Measurements from ENCODE around the gene ENOPH1. TPM values are rescaled to one million over a fixed set of nuclear protein-coding genes. Genes with fewer than 3 reads are reported as not detected.
A peak's percentile ranks its signal among the peaks of the same experiment; 100 is the strongest.
"Not testable (repeated sequence)": the region's sequence is repeated elsewhere in the genome, so short reads cannot be mapped to it uniquely, and the experiment has no call there.

The ENOPH1 gene
- total and polyA plus RNA-seq, 3 experiments from 2014 or later, result 42.4 to 60.7 (median 58.3) TPM

- CTCF ChIA-PET; H3K27ac Mint-ChIP-seq; H3K4me1 ChIP-seq (ENCODE audit: insufficient read depth, low read length); H3K4me3 Mint-ChIP-seq; H3K36me3 ChIP-seq (ENCODE audit: insufficient read depth, low read length); DNase-seq; H3K36me3 Mint-ChIP-seq; POLR2A ChIA-PET; H3K4me3 ChIP-seq (ENCODE audit: low read length); H3K9me3 Mint-ChIP-seq; H3K27me3 ChIP-seq (ENCODE audit: insufficient read depth, low read length, poor library complexity, severe bottlenecking); H3K9me3 ChIP-seq (ENCODE audit: low read length); H3K4me1 Mint-ChIP-seq; H3K27ac ChIP-seq (ENCODE audit: low read depth, low read length): not testable (repeated sequence)
- H3K27me3 Mint-ChIP-seq, result peaks cover 5 to 12% of the 10 kb centered on the region in 2 donors
Observed at GRCh38 chr4:82390061-82390460, 40.3 kb upstream of the ENOPH1 start.

- H3K4me1 ChIP-seq (ENCODE audit: insufficient read depth, low read length), result no peaks in the 10 kb centered on the region
- H3K27ac ChIP-seq (ENCODE audit: low read depth, low read length), result no peak overlapping the region
- Mint-ChIP-seq H3K9me3 (no peaks in the 10 kb centered on the region), H3K4me1 (no peaks in the 10 kb centered on the region), H3K4me3 (no peak overlapping the region), H3K27me3 (peaks cover 3 to 8% of the 10 kb centered on the region in 2 donors), H3K27ac (no peak overlapping the region), H3K36me3 (peaks cover 0 to 4% (median 0%) of the 10 kb centered on the region in 3 donors)
- H3K4me3 ChIP-seq (ENCODE audit: low read length), result no peak overlapping the region
- CTCF ChIA-PET, result interaction anchor here (0.8 to 1.1 kb wide), 2 partner anchors 34 to 104 kb away, joined by 3 read pairs; no protein-coding TSS in a partner anchor
- no peaks in the 10 kb centered on the region for H3K27me3 ChIP-seq (ENCODE audit: insufficient read depth, low read length, poor library complexity, severe bottlenecking)
- H3K9me3 ChIP-seq (ENCODE audit: low read length), result no peaks in the 10 kb centered on the region
- DNase-seq, result no peak
- POLR2A ChIA-PET, result no interaction called here
- H3K36me3 ChIP-seq (ENCODE audit: insufficient read depth, low read length), result no peaks in the 10 kb centered on the region
Observed at GRCh38 chr4:82394896-82395295, 35.5 kb upstream of the ENOPH1 start.

- no peak for DNase-seq
- H3K4me3 ChIP-seq (ENCODE audit: low read length), result no peak overlapping the region
- Mint-ChIP-seq H3K27me3 (peaks cover 1 to 23% of the 10 kb centered on the region in 2 donors), H3K9me3 (no peaks in the 10 kb centered on the region), H3K36me3 (peaks cover 0 to 4% (median 1%) of the 10 kb centered on the region in 3 donors), H3K4me1 (no peaks in the 10 kb centered on the region), H3K27ac (no peak overlapping the region), H3K4me3 (no peak overlapping the region)
- CTCF ChIA-PET, result interaction anchor here (1.4 kb wide), 2 partner anchors 10 to 14 kb away, joined by 4 read pairs; no protein-coding TSS in a partner anchor
- no peaks in the 10 kb centered on the region for H3K4me1 ChIP-seq (ENCODE audit: insufficient read depth, low read length)
- no peaks in the 10 kb centered on the region for H3K9me3 ChIP-seq (ENCODE audit: low read length)
- H3K27ac ChIP-seq (ENCODE audit: low read depth, low read length), result no peak overlapping the region
- POLR2A ChIA-PET, result interaction anchor here (0.6 kb wide), 1 partner anchor 1970 kb away, joined by 5 read pairs; no protein-coding TSS in a partner anchor
- H3K27me3 ChIP-seq (ENCODE audit: insufficient read depth, low read length, poor library complexity, severe bottlenecking), result no peaks in the 10 kb centered on the region
- no peaks in the 10 kb centered on the region for H3K36me3 ChIP-seq (ENCODE audit: insufficient read depth, low read length)
Observed at GRCh38 chr4:82397527-82397926, 32.9 kb upstream of the ENOPH1 start.

- peaks cover 0 to 4% (median 1%) of the 10 kb centered on the region in 3 donors for H3K36me3 Mint-ChIP-seq
- POLR2A ChIA-PET, result no interaction called here
- no peak for DNase-seq
Observed at GRCh38 chr4:82398263-82398662, 32.1 kb upstream of the ENOPH1 start.

GRCh38 chr4:82401600-82401999 is 28.8 kb upstream of the ENOPH1 start:
- H3K9me3 ChIP-seq (ENCODE audit: low read length), result no peaks in the 10 kb centered on the region
- ChIA-PET POLR2A (no interaction called here), CTCF (no interaction called here)
- peaks cover 4% of the 10 kb centered on the region for H3K27me3 ChIP-seq (ENCODE audit: insufficient read depth, low read length, poor library complexity, severe bottlenecking)
- DNase-seq, result no peak
- H3K4me1 ChIP-seq (ENCODE audit: insufficient read depth, low read length), result no peaks in the 10 kb centered on the region
- Mint-ChIP-seq H3K27ac (no peak overlapping the region), H3K27me3 (peaks cover 3 to 33% of the 10 kb centered on the region in 2 donors), H3K9me3 (no peaks in the 10 kb centered on the region), H3K4me1 (peaks cover 0 to 3% (median 0%) of the 10 kb centered on the region in 3 donors), H3K4me3 (no peak overlapping the region), H3K36me3 (peaks cover 0 to 4% (median 1%) of the 10 kb centered on the region in 3 donors)
- no peak overlapping the region for H3K4me3 ChIP-seq (ENCODE audit: low read length)
- no peak overlapping the region for H3K27ac ChIP-seq (ENCODE audit: low read depth, low read length)
- H3K36me3 ChIP-seq (ENCODE audit: insufficient read depth, low read length), result no peaks in the 10 kb centered on the region

More at GRCh38 chr4:82398263-82398662, 32.1 kb upstream of the ENOPH1 start:
- H3K27me3 ChIP-seq (ENCODE audit: insufficient read depth, low read length, poor library complexity, severe bottlenecking), result peaks cover 3% of the 10 kb centered on the region
- H3K4me1 Mint-ChIP-seq, result peaks cover 0 to under 1% (median 0%) of the 10 kb centered on the region in 3 donors
- no peaks in the 10 kb centered on the region for H3K36me3 ChIP-seq (ENCODE audit: insufficient read depth, low read length)
- peaks cover 3 to 26% of the 10 kb centered on the region in 2 donors for H3K27me3 Mint-ChIP-seq
- H3K27ac ChIP-seq (ENCODE audit: low read depth, low read length), result no peak overlapping the region
- no peak overlapping the region for H3K27ac Mint-ChIP-seq
- no peaks in the 10 kb centered on the region for H3K9me3 ChIP-seq (ENCODE audit: low read length)
- no peaks in the 10 kb centered on the region for H3K9me3 Mint-ChIP-seq
- no peak overlapping the region for H3K4me3 ChIP-seq (ENCODE audit: low read length)
- H3K4me3 Mint-ChIP-seq, result no peak overlapping the region
- H3K4me1 ChIP-seq (ENCODE audit: insufficient read depth, low read length), result no peaks in the 10 kb centered on the region
- CTCF ChIA-PET, result interaction anchor here (0.7 to 1.4 kb wide), 3 partner anchors 9 to 15 kb away, joined by 3 to 4 read pairs (median 4); no protein-coding TSS in a partner anchor

- Mint-ChIP-seq H3K4me1 (peaks cover 0 to 3% (median 0%) of the 10 kb centered on the region in 3 donors), H3K9me3 (no peaks in the 10 kb centered on the region), H3K4me3 (no peak overlapping the region), H3K27ac (peak overlapping the region in 1 of 8 donors; percentile 21), H3K36me3 (peaks cover 0 to 4% (median 1%) of the 10 kb centered on the region in 3 donors), H3K27me3 (peaks cover 3 to 33% of the 10 kb centered on the region in 2 donors)
- CTCF ChIA-PET, result no interaction called here
- Histone ChIP-seq H3K27ac (ENCODE audit: low read depth, low read length) (no peak overlapping the region), H3K36me3 (ENCODE audit: insufficient read depth, low read length) (no peaks in the 10 kb centered on the region), H3K4me1 (ENCODE audit: insufficient read depth, low read length) (no peaks in the 10 kb centered on the region), H3K27me3 (ENCODE audit: insufficient read depth, low read length, poor library complexity, severe bottlenecking) (peaks cover 4% of the 10 kb centered on the region), H3K4me3 (ENCODE audit: low read length) (no peak overlapping the region), H3K9me3 (ENCODE audit: low read length) (no peaks in the 10 kb centered on the region)
- POLR2A ChIA-PET, result no interaction called here
- DNase-seq, result no peak
Observed at GRCh38 chr4:82402196-82402775, 28.1 kb upstream of the ENOPH1 start.

- Mint-ChIP-seq H3K27me3 (peaks cover 2 to 28% of the 10 kb centered on the region in 2 donors), H3K4me1 (peaks cover 0 to 3% (median 0%) of the 10 kb centered on the region in 3 donors), H3K9me3 (no peaks in the 10 kb centered on the region), H3K36me3 (peaks cover 0 to 1% (median 0%) of the 10 kb centered on the region in 3 donors), H3K27ac (no peak overlapping the region), H3K4me3 (no peak overlapping the region)
- no peak for DNase-seq
- POLR2A ChIA-PET, result no interaction called here
- H3K36me3 ChIP-seq (ENCODE audit: insufficient read depth, low read length), result no peaks in the 10 kb centered on the region
- H3K4me1 ChIP-seq (ENCODE audit: insufficient read depth, low read length), result no peaks in the 10 kb centered on the region
- CTCF ChIA-PET, result no interaction called here
- no peak overlapping the region for H3K4me3 ChIP-seq (ENCODE audit: low read length)
- H3K9me3 ChIP-seq (ENCODE audit: low read length), result no peaks in the 10 kb centered on the region
- H3K27ac ChIP-seq (ENCODE audit: low read depth, low read length), result no peak overlapping the region
- H3K27me3 ChIP-seq (ENCODE audit: insufficient read depth, low read length, poor library complexity, severe bottlenecking), result peaks cover 4% of the 10 kb centered on the region
Observed at GRCh38 chr4:82403725-82404124, 26.7 kb upstream of the ENOPH1 start.

- Mint-ChIP-seq H3K27me3 (peaks cover 10 to 33% of the 10 kb centered on the region in 2 donors), H3K4me1 (peaks cover 4 to 13% (median 6%) of the 10 kb centered on the region in 3 donors)
- H3K27ac ChIP-seq (ENCODE audit: low read depth, low read length); H3K9me3 ChIP-seq (ENCODE audit: low read length); DNase-seq; H3K27me3 ChIP-seq (ENCODE audit: insufficient read depth, low read length, poor library complexity, severe bottlenecking); H3K27ac Mint-ChIP-seq; H3K4me1 ChIP-seq (ENCODE audit: insufficient read depth, low read length); H3K36me3 ChIP-seq (ENCODE audit: insufficient read depth, low read length); H3K9me3 Mint-ChIP-seq; H3K36me3 Mint-ChIP-seq; H3K4me3 Mint-ChIP-seq; H3K4me3 ChIP-seq (ENCODE audit: low read length): not testable (repeated sequence)
- POLR2A ChIA-PET, result interaction anchor here (0.6 to 1.8 kb wide), 2 partner anchors 14 to 40 kb away, joined by 4 to 6 read pairs; no protein-coding TSS in a partner anchor
- CTCF ChIA-PET, result interaction anchor here (1.1 kb wide), 1 partner anchor 14 kb away, joined by 3 read pairs; no protein-coding TSS in a partner anchor
Observed at GRCh38 chr4:82415061-82415460, 15.3 kb upstream of the ENOPH1 start.
